NCI-H1694 (cell line): ENCODE data around the gene SP2.
A peak's percentile ranks its signal among the peaks of the same experiment; 100 is the strongest.

Experiments
- DNase-seq: peaks from one replicate; lab custom pipeline; 2025; lab: John Stamatoyannopoulos, UW

SP2 gene

DNA sequence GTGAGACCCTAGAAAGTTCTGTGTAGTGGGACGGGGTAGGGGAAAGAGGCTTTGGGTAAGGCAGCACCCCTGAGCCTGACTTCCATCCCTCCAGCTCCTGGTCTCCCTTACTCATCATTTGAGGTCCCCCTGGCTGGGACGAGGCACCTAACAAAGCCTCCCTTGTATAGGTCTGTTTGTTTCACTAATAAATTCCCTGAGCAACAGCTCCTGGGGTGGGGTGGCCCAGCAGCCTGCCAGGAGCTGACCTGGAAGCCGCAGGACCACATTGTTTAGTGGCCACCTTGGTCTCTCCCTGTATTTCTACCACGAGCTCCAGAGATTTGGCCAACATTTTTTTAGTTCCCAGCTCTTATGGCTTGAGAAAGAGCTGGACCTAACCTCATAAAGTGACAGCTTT, 54.4 kb downstream of the SP2 start:
- no peak for DNase-seq

DNA sequence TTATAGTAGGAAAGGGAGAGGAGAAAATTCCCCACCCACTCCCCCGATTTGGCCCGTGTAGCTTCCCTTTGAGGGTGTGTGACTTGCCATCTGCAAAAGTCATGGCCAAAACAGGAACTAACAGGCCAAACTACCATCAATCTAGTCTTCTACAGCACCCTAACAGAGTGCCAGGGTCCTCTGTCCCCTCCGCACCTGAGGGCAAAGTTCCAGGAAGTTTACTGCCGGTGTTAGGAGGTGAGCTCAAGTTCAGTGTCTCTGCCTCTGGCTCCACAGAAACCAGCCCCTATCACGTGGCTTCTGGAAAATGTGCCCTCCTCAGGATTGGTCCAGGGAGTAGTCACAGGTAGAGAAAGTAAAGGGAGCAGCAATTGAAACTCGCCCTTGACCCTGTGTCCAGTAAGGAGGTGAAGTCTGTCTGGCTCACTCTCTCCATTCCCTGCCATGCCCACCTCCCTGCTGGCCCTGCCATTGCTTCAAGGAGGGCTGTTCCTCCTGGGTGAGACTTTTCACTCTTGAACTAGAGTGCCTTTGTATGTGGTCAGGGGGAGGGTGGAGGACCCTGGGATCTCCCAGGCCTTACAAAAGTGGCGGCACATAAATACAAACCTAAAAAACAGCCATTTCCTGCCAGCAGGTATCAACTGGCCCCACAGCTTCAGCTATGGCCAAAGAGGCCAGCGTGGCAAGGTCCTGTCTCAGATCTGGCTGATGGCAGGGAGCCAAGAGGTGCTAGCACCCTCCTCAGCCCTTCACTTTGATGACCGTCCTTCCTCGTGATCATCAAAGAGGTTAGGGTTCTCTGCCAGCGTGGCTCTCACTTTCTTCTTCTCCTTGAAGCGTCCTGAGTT, 56.4 kb downstream of the SP2 start:
- no peak for DNase-seq

DNA sequence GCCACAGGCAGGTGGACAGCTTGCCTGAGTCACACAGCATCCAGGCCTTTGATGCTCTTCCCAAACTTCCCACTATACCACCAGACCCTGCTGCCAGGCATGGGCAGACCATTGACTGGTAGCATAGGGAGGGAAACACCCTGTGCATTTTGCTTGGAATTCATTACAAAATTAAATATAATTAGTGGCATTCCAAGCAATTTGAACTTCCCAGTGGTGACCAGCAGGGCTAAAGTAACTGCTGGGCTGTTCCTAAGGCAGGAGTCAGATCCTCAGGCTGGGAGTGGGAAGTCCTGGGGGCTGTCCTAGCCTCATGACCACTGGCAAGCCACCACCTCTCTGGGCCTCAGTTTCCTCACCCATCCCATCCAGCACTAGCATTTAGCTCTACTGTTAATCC, 57.9 kb downstream of the SP2 start:
- no peak for DNase-seq

DNA sequence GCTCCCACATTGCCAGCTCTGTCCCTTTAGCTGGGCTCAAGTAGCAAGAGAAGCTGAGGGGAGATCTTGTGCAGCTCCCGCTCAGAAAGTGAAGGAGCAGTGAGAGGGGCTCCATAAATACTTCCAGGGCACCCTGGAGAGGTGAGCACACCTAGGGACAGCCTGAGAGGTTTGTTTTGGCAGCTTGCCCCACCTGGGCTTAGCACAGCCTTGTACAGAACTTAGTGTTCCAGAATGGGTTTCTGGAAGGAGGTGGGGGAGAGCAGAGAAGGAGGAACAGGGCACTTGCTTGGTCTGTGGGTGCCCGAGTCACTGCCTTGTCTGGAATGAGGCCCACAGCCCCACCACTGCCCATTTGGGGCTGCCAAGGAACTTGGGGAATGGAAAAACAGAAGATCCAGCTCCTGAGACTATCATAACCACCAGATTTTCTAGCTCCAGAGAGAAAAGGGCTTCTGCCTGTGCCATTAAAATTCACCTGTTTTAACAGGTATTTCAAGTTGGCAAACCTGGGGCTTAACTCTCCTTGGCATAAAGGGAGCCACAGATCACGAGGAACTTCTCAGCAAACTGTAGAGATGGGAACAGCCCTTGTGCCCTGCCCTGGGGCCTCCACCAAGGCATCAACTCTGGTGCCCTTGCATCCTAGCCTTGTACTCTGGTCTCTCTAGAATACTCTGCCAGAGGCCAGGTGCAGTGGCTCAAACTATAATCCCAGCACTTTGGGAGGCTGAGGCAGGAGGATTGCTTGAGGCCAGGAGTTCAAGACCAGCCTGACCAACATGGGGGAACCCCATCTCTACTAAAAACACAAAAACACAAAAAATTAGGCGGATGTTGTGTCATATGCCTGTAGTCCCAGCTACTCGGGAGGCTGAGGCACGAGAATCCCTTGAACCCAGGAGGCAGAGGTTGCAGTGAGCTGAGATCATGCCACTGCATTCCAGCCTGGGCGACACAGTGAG, 59.7 kb downstream of the SP2 start:
- DNase-seq = no peak

DNA sequence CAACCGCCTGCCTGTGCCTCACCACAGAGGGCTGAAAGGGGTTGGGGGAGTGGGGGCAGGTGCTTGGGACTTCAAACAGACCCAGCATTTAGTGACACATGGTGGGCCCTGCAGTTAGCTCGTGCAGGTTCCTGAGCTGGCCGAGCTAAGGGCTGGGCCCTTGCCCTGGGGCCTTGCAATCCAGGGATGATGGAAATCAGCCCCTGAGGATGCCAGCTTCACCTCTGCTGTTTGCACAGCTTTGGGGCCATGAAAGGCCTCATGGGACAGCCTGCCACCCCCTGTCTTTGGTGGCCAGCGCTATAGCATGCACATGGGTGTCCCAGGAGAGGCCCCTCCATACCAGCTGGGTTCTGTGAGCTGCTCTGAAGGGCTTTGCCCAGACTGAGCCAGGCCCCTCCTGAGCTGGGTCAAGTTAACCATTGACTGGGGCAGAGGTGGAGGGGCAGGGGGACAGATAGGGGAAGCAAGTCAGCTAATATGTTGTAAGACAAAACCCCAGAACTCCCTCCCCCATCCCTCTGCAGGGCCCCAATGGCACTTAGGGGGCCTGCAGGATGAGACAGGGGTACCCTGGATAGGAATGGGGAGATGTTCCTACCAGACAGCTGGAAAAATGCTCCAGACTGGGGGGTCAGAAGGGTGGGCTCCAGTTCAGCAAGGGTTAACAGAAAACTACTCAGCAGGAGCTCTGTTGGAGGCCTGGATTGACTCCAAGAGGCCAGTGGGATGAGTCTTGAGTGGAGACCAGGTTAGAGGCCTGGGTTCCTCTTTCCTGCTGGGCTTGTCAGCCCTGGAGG, 61.0 kb downstream of the SP2 start:
- no peak for DNase-seq

DNA sequence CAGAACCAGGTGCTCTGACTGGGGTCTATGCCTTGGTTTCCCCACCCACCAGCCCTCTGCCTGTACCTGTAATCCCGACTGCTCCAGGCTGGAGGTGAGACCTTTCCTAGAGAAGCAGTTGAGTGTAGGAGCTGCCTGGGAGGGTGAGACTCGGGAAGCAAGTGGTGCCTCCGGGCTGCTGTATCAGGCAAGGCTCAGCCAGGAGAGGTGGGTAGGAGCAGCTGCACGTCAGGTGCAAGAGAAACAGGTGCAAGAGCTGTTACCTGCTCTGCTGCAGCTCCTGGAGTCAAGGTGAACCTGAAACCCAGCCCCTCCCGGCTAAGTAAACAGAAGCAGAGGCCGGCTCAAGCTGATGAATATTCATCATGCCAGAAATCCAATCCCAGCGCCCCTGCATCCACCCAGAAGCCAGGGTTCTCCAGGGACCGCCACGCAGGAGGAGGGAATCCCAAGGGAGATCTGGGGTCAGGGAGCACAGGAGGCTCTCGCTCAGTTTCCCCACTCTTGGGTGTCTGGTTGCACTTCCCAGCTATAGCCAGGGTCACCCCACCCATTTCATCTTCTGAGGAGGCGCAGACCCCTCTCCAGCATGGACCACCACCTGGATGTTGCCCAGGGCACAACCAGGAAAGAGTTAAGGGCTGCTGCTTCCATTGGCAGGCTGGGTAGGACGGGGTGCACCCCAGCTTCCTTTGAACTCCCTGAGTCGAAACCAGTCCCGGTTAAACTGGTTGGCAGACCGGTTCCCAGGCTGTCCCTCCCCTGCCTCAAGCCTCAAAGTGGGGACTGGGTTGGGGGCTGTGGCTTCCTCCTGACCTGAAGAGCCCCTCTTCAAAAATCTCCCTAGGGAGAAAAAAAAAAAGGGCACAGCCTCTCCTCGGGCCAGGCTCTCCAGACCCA, 61.8 kb downstream of the SP2 start, which contains the start of gene PRR15L:
Gene PRR15L (minus strand): TSS at position 293 of the 900 bp plus-strand sequence. CDS start 4,649 bp downstream, outside the sequence.
- no peak for DNase-seq

DNA sequence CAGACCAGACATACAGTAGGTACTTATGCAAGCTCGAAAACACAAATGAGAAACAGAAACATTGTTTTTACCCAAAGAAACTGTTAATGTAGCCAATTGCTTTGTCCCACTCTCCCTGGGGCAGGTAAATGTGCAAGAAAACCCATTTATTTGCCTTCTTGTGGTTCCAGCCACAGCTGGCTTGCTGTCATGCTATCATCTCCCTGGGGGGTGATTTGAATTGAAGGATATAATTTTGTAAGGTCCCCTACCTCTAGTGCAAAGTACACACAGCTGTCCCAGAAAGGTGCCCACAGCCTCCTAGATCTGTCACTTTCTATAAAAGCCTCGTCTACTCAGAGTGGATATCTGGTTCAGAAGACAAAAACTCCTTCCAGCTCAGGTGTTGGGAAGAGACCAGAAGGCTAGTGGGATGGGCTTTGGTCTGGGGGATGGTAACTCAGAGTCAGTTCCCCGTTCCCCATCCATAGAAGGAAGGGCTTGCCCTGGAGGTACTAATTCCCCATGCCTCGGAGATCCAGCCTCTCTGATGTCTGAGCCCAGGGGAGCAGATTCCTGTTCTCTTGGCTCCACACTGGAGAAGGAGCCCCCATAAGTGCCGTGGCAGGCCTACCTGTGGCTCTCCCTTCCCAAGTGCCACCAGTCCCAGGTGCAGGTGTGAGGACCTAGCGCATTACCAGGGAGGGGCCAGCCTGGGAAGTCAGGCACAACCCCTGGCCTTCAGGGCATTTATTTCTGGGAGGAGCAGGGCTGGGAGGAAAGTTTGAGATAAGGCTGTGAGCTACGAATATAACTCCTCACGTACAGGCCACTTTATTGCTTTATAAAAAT, 64.0 kb downstream of the SP2 start:
- DNase-seq = no peak

DNA sequence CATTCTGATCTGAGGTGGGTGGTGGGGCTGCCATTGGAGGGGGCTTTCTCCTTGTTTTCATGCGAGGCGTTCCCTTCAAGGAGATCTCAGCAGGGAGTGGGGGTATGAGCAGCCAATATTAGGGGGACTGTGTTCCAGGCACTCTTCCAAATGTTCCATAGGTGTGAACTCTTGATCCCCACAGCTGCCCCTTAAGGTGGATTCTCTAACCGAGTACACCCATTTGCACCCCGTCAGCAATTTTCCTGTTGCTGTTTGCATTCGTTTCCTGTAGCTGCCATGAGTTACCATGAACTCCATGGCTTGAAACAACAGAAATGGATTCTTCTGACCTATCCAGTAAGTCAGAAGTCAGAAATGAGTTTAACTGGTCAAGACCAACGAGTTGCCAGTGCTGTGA, 65.4 kb downstream of the SP2 start:
- no peak for DNase-seq

DNA sequence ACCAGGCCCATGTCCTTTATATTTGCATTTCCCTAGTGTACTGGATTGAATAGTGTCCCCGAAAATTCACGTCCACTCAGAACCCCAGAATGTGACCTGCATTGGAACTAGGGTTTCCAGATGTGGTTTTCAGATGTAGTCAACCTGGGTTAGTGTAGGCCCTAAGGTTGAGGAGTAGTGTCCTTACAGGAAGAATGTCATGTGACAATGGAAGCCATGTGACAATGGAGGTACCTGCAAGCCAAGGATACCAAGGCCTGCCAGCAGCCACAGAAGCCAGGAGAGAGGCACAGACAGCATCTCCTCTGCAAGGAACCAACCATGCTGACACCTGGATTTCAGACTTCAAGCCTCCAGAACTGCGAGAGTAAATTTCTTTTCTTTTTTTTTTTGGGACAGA, 66.9 kb downstream of the SP2 start:
- DNase-seq = no peak

DNA sequence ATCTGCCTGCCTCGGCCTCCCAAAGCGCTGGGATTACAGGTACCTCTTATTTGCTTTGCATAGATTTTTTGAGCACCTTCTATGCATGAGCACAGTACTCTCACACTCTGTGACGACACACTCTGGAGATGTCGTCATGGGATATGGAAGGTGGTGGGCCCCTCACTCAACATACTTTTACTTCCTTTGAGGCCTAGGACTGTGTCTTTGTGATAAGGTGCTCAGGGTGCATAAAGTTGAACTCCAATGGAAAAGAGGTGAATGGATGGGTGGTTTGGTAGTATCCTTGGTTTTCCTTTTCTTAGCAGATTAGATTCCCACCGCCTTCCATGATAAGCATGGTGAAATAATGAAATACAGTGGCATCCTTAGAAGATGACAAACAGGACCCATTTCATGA, 68.8 kb downstream of the SP2 start:
- no peak for DNase-seq

DNA sequence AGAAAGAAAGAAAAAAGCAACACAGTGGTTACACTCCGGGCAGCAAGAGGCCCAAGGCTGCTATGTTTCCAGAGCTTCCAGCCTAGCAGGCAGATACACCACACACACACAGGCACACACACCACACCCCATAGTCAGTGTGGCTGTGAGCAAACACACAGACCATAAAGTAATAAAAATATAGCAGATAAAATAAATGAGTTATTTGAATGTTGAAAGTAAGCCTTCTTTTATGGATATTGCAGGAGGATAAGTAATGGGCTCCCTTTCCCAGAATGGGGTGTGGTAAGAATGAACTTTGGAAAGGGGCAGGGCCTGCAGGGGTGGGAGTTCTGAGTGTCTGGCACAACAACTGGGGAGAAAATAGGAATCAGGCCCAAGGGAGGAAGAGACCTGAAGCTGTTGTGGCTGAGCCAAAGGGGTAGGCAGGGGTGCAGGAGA, 70.1 kb downstream of the SP2 start:
- DNase-seq = no peak

DNA sequence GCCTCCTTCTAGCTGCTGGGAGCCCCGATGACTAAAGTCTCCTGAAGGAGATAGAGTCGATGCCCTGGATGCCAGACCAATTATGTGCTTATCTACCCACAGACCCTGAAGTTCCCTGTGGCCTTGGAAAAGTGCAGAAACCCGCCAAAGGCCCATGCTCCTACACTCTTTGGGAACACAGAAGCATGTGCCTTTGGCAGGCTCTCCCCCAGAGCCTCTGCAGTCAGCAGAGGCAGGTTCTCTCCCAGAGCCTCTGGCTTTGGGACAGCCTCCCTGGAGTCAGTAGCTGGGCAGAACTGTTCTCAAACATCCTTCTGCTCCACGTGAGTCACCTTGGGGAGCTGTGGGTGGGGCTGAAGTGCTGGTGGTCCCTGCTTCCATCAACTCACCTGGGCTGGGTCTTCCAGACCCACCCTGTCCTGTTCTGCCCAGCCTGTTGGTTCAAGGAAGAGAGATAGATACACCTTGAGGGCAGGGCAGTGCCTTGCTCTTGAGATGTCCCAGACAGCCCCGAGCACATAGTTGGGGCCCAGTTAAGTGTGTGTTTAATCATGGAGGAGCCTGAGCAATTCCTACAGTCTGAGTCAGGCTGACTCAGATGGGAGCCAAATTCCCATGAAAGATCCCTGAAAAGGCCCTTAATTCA, 71.7 kb downstream of the SP2 start:
- DNase-seq = no peak

DNA sequence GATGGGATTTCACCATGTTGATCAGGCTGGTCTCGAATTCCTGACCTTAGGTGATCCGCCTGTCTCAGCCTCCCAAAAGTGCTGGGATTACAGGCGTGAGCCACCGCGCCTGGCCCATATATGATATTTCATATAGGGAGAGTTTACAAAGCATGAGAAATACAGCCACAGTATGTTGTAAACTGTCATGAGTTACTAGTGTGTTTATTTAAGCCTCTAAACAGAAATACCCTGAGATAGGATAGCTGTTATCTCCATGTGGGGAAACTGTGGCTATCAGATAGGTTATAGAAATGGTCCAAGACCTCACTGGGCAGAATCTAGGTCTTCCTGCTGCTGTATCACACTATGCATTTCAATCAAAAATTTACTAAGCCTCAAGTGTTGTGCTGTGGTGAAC, 72.8 kb downstream of the SP2 start:
- no peak for DNase-seq

DNA sequence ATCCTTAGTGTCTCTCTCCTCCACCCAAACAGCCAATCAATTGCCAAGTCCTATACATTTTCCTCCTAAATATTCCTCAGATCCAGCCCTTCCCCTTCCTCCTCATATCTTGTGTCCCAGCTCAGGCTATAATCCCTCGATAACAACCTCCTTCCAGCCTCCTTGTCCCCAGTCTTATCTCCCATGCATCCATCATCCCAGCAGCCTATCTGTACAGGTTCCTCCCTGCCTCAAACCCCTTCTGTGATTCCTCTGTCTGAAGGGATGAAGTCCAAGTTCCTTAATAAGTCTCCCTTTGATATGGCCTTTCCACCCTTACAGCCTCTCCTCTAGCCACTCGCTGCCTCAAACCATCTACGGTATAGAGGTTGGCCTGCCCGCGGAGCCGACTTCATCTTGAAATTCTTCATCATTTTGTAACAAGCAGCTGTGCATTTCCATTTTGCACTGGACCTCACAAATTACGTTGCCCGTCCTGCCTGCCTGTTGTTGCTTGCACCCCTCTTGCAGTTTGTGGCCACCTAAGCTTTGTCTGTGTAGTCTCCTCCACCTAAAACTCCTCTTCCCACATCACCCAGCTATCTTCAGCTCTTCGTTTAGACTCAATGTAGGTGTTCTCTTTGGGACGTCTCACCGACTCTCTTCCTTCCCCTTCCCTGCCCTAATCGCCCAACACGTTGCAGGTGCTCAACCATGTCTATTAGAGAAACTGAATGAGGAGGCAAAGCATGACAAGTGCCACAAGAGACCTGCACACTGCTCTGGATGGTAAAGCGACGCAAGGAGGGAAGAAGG, 74.1 kb downstream of the SP2 start:
- no peak for DNase-seq

DNA sequence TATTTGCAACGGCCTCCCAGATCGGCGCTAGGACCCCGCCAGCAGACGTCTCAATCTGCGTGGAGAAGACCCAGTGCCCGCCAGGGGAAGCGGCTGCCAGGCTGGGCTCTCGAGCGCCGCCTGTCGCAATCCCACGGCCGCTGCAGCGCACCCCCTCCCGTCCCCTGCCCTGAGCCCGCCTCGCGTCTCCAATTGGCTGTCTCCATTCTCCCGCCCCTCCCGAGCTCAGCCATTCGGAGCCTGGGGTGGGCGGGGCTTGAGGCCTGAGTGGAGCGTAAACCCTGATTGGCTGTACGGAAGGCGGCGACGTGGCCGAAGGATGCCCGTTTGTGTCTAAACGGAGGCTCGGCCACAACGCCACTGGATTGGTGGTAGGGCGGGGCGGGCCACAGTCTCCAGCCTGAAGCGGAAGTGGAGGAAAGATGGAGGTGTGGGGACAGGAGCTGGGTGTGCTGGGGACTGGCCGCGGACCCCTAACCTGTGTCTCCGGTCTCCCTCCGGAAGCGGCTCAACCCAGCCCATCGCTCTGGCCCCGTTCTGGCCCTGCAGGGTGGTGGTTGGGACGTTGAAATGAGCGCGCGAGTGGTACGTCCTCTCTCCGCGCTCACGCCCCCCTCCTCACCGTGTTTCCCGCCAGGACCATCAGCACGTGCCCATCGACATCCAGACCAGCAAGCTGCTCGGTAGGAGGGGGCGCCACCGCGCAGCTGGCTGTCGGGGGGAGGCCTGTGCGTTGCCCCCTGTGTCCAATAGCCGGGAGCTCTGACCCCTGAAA, 74.9 kb downstream of the SP2 start, which contains the start of gene CDK5RAP3:
Gene CDK5RAP3 (plus strand): TSS at position 389 of the 775 bp plus-strand sequence. CDS start 34 bp downstream, at position 423.
- DNase-seq = peak; percentile 96

DNA sequence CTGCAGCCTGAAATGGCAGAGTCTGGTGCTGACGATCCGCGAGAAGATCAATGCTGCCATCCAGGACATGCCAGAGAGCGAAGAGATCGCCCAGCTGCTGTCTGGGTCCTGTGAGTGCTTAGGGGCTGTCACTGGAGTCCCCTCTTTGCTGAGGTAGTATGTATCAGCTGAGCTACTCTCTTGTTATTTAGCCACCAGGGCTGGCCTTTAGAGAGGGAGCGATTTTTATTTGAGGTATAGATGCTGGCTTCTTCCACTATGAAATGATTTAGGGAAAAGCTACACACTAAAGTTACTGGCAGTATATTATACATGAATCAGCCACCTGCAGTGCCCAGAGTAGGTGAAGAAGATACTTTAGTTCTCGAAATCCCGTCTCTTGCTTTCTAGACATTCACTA, 77.5 kb downstream of the SP2 start:
- DNase-seq = no peak

DNA sequence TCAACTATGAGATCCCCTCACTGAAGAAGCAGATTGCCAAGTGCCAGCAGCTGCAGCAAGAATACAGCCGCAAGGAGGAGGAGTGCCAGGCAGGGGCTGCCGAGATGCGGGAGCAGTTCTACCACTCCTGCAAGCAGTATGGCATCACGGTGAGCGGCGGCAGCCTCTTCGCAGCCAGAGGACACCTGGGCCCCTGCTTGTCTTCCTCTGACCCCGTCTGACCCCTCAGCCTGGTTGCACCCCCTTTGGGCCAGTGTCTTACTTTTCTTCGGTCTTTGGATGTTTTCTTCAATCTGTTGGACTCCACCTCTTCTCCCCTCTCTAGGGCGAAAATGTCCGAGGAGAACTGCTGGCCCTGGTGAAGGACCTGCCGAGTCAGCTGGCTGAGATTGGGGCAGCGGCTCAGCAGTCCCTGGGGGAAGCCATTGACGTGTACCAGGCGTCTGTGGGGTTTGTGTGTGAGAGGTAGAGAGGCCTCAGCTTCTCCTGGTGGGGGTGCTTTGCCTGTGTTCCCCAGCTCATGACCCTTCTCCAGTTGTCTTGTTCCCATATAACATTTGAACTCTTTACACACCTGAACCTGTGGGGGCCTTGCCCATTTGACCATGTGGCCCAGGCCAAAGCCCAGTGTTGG, 79.3 kb downstream of the SP2 start:
- no peak for DNase-seq
